ENCODE measurements around the gene APOL1.

DNA sequence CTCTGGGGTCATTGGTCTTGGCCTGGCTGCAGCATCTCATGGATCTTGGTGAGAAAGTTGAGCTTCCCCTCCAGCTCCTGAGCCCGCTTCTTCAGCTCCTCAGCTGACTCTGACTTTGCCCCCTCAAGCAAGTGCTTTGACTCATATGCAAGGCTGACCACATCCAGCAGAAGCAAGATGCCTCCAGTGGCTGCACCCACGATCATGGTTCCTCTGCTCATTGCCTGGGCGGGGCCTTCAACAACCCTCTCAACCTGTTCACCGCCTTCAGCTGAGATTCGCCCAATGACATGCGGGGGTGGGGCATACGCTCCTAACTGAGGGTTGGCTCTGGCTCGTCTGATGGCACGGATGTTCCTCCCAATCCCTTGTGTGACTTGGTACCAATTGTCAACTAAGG, 25.5 kb upstream of the APOL1 start:
- TF ChIP-seq, protein P1, sequence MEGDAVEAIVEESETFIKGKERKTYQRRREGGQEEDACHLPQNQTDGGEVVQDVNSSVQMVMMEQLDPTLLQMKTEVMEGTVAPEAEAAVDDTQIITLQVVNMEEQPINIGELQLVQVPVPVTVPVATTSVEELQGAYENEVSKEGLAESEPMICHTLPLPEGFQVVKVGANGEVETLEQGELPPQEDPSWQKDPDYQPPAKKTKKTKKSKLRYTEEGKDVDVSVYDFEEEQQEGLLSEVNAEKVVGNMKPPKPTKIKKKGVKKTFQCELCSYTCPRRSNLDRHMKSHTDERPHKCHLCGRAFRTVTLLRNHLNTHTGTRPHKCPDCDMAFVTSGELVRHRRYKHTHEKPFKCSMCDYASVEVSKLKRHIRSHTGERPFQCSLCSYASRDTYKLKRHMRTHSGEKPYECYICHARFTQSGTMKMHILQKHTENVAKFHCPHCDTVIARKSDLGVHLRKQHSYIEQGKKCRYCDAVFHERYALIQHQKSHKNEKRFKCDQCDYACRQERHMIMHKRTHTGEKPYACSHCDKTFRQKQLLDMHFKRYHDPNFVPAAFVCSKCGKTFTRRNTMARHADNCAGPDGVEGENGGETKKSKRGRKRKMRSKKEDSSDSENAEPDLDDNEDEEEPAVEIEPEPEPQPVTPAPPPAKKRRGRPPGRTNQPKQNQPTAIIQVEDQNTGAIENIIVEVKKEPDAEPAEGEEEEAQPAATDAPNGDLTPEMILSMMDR (IDR thresholded peaks at IDR 0.05; ENCODE audit: low read length): no peak
- no peak for TF ChIP-seq EZH2 (IDR thresholded peaks at IDR 0.05; ENCODE audit: borderline replicate concordance, low read length)
